NCI-H2196 treated with DMSO at 0.1 percent for 48 hours (cell line): ENCODE results near the gene UTP4.

Experiments
- DNase-seq: peaks from one replicate; lab custom pipeline; 2025; ENCODE audit not compliant: unreplicated experiment; lab: John Stamatoyannopoulos, UW

The UTP4 gene

DNA sequence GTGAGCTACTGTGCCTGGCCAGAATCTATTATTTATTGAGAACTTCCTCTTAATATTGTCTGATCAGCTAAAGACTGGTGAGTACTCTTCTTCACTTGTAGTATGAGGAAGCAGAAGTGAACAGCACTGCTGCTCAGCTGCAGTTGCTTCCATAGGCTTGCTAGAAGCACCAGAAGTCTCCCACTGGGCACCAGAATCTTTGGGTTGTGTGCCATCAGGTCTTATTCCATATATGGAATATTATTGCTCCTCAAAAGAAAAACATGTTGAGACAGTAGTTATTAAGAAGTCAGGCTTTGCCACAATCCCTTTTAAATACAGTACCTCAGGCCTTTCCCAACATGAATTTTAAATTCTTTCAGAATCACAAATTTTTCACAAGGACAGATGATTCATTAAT is 71.7 kb downstream of the UTP4 start:
- no peak for DNase-seq

- no peak for DNase-seq
These were observed 77.3 kb downstream of the UTP4 start for GRCh38 chr16:69209735-69210134.

GRCh38 chr16:69217433-69217832 is 85.0 kb downstream of the UTP4 start:
- no peak for DNase-seq
